Measurements from ENCODE around the gene CDX1. TPM values are rescaled to one million over a fixed set of nuclear protein-coding genes. Genes with fewer than 3 reads are reported as not detected.

CDX1 gene
- total and polyA plus RNA-seq, 7 donors = 0.06 to 0.08 TPM; not detected in 5

DNA sequence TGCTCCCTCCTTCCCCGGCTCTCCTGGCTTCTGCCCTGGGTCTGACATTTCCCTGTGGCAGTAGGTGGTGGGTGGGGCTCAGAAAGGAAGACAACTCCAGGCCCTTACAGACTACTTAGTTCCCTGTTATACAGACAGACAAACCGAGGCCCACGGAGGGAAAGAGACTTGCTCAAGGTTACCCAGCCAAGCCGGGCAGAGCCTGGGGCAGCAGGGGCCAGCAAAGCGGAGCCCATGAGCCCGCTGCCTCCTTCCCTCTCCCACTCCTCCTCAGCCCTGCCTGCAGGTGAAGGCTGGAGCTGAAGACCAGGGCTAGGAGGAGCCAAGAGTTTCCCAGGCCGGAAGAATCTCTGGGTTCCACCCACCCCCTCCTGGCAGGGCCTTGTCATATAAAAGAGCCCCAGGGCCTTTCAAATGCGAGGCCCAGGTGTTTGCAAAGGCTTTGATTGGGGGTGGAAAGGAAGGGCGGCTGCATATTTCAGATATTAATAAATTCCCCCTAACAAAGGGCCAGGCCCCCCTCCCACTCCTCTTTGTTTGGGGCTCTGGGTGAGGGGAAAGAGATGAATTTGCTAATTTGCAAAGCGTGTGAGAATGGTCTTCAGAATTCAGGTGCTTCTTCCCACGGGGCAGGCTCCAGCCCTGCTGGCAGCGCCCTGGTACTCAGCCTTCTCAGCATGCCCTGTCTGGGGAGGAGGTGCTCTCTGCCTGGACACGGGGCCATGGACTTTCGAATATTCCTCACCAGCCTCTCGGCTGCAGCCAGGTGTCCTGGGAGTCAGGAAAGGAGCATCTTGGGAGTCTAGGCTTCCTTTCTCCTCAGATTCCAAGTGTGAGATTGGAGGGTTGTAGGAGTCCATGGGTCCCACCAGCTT is 44.8 kb downstream of the CDX1 start:
- DNase-seq (no peak), ATAC-seq (no peak)
- TF ChIP-seq, protein P1, sequence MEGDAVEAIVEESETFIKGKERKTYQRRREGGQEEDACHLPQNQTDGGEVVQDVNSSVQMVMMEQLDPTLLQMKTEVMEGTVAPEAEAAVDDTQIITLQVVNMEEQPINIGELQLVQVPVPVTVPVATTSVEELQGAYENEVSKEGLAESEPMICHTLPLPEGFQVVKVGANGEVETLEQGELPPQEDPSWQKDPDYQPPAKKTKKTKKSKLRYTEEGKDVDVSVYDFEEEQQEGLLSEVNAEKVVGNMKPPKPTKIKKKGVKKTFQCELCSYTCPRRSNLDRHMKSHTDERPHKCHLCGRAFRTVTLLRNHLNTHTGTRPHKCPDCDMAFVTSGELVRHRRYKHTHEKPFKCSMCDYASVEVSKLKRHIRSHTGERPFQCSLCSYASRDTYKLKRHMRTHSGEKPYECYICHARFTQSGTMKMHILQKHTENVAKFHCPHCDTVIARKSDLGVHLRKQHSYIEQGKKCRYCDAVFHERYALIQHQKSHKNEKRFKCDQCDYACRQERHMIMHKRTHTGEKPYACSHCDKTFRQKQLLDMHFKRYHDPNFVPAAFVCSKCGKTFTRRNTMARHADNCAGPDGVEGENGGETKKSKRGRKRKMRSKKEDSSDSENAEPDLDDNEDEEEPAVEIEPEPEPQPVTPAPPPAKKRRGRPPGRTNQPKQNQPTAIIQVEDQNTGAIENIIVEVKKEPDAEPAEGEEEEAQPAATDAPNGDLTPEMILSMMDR (IDR thresholded peaks at IDR 0.05) = no peak
- no peak overlapping the region for H3K27ac ChIP-seq
- no peaks in the 10 kb centered on the region for H3K27me3 ChIP-seq (ENCODE audit: insufficient read depth in 3 of 3, low read length in 2 of 3)
- no peaks in the 10 kb centered on the region for H3K4me1 ChIP-seq
- H3K36me3 ChIP-seq (ENCODE audit: insufficient read depth in 1 of 2, low read depth in 1 of 2) = no peaks in the 10 kb centered on the region
- no peaks in the 10 kb centered on the region for H3K9me3 ChIP-seq
- WGBS, 3 donors = 86 to 91% (median 90%) methylated on average over 15 of the region's 15 CpGs
- intact Hi-C loops (cut with DNase I) = no loop called here
- no peak overlapping the region for H3K4me3 ChIP-seq

DNA sequence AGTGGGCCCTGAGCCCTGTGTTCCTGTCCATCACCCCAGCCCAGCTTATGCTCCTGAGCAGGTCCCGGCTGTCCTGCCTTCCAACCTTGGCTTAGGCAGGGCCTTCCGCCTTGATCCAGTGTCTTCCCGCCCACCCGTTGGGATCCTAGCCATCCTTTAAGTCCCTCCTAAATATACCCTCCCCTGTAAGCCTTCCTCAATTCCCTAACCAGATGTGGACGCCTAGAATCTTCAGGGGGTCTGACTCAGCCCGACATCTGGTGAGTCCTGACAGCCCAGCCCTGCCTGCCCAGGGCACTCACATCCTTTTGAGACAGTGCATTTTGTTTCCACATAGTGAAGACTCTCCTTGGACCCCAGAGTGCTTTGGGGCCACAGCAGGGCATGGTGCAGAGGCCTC is 47.0 kb downstream of the CDX1 start:
- no peaks in the 10 kb centered on the region for H3K27me3 ChIP-seq (ENCODE audit: insufficient read depth in 3 of 3, low read length in 2 of 3)
- no peak overlapping the region for H3K4me3 ChIP-seq
- intact Hi-C loops (cut with DNase I) = no loop called here
- ATAC-seq = peak in 1 of 4 donors; percentile 37
- no peak overlapping the region for H3K27ac ChIP-seq
- no peaks in the 10 kb centered on the region for H3K4me1 ChIP-seq
- TF ChIP-seq, protein P1 (IDR thresholded peaks at IDR 0.05) = no peak
- WGBS, 3 donors = 69 to 90% (median 84%) methylated on average over 6 of the region's 6 CpGs
- DNase-seq = no peak
- H3K36me3 ChIP-seq (ENCODE audit: insufficient read depth in 1 of 2, low read depth in 1 of 2) = no peaks in the 10 kb centered on the region
- no peaks in the 10 kb centered on the region for H3K9me3 ChIP-seq

DNA sequence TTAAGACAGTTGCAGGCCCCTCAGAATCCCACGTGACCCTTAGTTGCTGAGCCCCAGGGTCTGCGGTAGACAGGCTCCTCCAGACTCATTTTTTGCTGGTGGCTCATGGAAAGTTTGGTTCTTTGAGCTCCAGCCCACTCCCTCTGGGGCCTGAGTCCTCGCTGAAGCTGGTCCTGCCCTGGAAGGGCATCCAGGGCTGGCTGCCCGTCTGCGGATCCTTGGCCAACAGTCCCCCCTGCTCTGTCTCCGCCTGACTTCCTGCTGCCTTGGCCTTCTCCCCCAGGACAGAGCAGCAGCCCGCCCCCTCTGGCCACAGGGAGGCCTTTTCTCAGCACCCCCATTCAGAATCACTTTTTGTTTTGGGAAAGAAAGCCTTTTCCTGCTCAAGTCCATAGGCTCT is 47.7 kb downstream of the CDX1 start:
- Histone ChIP-seq H3K4me1 (no peaks in the 10 kb centered on the region), H3K4me3 (no peak overlapping the region), H3K36me3 (ENCODE audit: insufficient read depth in 1 of 2, low read depth in 1 of 2) (no peaks in the 10 kb centered on the region), H3K9me3 (no peaks in the 10 kb centered on the region), H3K27ac (peak overlapping the region; percentile 36), H3K27me3 (ENCODE audit: insufficient read depth in 3 of 3, low read length in 2 of 3) (no peaks in the 10 kb centered on the region)
- WGBS, 3 donors = 61 to 66% (median 65%) methylated on average over 7 of the region's 7 CpGs
- ATAC-seq (peak in 1 of 4 donors; percentile 26), DNase-seq (peak; percentile 64 to 68)
- TF ChIP-seq, protein P1 (IDR thresholded peaks at IDR 0.05) = no peak
- intact Hi-C loops (cut with DNase I) = no loop called here

DNA sequence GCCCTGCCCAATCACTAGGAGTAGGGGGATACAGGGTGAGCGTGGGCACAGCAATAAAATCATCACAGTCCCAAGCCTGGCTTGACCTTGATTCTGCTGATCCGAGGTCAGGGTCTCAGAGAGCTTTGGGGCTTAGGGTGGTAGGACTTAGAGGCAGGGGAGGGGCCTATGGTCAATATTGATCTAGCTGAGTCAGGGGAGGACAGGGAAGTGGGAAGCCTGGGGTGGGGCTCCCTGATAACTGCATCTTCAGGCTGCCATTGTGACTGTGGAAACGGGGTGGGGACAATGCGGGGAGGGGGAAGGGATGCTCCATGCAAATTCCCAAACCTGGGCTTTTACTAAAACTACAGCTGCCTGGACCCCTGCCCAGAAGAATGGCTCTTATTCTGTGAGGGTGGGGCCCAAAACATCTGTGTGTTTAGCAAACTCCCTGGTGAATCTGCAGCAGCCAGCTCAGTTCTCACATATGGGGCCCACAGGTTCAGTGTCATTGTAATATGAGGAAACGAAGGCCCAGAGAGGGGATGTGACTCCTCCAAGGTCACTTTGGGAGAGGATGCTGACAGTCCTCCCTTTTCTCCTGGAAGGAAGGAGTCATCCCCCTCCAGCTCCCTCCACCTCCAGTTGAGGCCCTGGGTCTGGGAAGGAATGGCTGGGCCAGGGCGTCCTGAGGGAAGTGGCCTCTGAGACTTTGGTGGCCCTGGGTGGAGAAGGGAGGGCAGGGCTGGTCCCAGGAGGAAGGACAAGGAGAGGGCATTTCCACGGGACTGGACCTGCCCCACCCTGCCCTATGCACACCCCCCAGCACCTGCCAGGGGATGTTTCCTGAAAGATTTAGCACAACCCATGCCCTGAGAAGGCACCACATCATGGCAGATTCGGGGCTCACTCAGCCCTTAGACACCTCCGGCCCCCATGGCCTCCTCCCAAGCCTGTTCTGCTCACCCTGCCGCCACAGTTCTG is 49.7 kb downstream of the CDX1 start:
- DNase-seq (no peak), ATAC-seq (no peak)
- Histone ChIP-seq H3K4me1 (no peaks in the 10 kb centered on the region), H3K9me3 (no peaks in the 10 kb centered on the region), H3K27ac (no peak overlapping the region), H3K4me3 (no peak overlapping the region), H3K36me3 (ENCODE audit: insufficient read depth in 1 of 2, low read depth in 1 of 2) (peaks cover 0 to 4% of the 10 kb centered on the region in 2 donors), H3K27me3 (ENCODE audit: insufficient read depth in 3 of 3, low read length in 2 of 3) (no peaks in the 10 kb centered on the region)
- intact Hi-C loops (cut with DNase I) = loop anchor here (2.0 to 5.0 kb wide), 2 partner anchors 55 to 194 kb away; no protein-coding TSS in a partner anchor
- WGBS, 3 donors = 75 to 77% (median 77%) methylated on average over 7 to 10 of the region's 10 CpGs
- TF ChIP-seq, protein P1 (IDR thresholded peaks at IDR 0.05) = no peak
